Stimulated activated CD4-positive, alpha-beta T cell treated with anti-CD3 and anti-CD28 coated beads, Interleukin-15, amount 100 ng/mL, for 48 hours (primary cell): Measurements from ENCODE around the gene CCDC134.

Experiments used
- DNase-seq, 2 donors: peaks; one replicate each; pipeline ENCODE4 v3.0.0-alpha.2; 2020; ENCODE audit warnings: low read depth in 2 of 2

CCDC134 gene

DNA sequence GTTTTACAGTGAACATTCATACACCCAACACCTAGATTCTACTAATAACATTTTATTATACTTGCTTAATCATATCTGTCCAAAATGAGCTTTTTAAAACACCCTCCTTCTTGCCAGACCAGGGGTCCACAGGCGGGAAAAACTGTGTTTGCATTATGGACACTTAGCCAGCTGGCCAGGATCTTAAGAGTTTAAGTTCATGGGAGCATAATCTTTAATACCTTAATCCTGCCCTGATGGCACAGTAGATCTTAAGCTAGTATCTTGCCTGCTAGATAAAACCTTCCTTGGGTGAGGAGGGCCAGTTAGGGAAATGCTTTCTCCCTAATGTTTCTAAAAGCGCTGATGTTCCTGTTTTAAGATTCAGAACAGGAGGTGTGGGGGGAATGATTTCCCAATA, 13.1 kb upstream of the CCDC134 start:
- DNase-seq, result no peak

DNA sequence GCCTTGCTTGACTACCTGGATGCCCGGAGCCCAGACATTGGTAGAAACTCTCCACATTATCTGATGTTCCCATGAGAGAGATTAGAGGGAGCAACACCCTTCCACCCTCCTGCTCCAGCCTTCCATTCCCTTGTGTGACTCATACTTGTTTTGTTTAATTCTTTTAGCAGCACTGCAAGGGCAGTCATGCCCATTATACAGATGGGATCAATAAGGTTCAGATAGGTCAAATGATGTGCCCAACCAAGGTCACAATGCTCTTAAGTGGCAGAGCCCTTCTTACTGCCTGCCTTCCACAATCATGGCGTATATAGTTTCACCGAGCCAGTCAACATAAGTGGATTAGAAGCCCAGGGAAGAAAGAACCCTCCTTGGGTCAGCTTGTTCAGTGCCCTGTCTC, 6.6 kb upstream of the CCDC134 start:
- DNase-seq, result no peak

DNA sequence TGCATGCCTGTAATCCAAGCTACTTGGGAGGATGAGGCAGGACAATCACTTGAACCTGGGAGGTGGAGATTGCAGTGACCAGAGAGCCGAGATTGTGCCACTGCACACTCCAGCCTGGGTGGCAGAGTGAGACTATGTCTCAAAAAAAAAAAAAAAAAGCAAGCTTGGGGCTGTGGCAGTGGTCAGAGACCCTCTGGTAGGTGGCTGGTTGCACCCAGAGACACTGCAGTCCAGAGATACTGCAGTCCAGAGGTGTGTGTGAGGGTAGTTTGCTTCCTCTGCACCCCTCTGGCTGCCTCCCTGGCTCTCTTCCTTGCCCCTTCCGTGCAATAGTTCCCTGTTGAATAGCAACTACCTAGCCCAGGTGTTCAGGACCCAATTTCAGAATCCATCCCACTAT, 1.7 kb upstream of the CCDC134 start:
- DNase-seq, result no peak

DNA sequence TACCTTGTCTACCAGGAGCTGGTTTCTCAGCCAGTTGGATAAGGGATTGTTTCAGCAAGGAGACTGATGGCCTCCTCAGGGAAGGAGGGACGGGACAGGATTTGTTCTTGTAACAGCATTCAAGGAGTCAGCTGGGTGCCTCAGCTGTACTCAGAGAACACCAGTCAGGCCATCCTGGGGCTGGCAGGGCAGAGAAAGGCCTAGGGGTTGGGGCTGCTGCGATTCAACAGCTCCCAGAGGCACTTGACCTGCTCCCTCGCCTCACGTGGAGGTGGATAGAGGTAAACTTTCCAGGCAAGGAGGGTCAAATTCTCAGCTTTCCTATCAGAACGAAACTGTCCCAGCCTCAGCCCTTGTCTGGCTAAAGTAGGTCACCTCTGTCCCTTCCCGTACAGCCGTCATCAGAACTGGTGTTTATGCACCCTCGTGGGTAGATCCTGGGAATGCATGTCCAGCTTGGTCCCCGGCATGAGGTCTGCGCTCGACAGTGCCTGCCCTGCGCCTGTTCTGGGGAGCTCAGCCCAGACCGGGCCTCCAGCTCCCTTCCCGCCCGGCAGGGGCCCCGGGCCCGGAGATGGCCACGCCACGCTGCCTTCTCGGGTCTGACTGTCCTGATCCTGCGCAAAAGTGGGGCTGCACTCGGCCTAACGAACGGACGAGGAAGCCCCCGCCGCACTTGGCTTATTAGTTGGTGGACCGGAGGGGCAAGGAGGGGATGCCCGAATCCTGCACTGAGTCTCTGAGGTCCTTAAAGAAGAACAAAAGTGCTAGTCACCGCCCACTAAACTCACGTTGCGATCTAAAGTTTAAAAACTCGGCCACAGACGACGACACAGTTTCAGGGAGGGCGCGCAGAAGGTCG, 762 bp upstream of the CCDC134 start:
- peak in 1 of 2 donors; percentile 10 for DNase-seq

DNA sequence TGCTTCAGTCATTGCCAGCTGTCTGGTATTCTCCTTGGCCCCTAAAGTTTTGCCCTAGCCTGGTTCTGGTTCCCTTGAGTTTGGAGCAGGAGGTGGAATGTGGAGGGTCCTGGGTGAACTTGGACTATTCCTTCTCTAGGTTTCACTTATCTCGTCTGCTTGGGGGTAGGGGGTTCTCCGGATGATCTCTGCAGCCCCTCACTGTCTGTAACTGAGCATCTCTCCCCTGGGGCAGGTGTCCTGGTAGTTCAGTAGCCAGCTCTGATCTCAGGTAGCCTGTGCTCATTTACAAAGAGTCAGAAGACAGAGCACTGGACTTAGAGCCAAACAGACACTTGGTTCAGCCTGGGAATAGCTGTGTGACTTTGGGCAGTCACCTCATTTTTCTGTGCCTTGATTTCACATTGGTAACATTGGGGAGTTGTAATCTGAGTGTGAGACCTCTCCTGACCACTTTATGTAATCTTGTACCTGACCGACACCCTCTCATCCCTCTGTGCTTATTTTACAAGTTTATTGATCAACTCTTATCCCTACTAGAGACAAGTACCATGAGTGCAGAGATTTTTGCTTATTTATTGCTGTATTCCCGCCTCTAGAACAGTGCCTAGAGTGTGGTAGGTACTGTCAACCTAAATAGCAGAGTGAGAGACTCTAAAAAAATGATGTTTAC, 804 bp downstream of the CCDC134 start:
- no peak for DNase-seq

DNA sequence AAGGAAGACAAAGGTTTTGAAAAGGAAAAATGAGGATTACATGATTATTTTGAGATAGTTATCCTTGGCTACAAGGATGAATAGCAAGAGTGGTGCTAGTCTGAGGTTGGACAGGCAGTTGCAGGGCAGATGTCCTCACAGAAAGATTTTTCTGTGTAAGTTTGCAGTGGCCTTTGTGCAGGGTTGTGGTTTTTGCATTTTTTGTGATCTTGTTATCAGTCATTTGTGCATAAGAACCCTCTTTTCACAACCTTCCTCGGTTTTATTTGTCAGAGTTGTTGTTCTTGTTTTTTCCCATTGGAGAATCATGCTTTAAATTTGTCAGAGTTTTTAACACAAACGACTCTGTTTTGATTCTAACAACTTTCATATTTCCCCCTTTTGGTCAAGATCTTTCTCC, 1.4 kb downstream of the CCDC134 start:
- DNase-seq, result no peak

DNA sequence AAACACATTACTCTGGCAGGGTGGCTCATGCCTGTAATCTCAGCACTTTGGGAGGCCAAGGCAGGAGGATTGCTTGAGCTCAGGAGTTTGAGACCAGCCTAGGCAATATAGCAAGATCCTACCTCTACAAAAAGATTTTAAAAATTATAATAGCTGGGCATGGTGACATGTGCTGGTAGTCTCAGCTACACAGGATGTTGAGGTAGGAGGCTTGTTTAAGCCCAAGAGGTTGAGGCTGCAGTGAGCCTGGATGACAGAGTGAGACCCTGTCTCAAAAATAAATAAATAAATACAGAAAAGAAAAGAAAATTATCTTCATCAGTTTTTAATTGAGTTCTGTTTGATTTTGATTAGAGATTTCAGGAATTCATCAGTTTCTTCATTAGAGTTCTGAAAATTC, 5.2 kb downstream of the CCDC134 start:
- no peak for DNase-seq

DNA sequence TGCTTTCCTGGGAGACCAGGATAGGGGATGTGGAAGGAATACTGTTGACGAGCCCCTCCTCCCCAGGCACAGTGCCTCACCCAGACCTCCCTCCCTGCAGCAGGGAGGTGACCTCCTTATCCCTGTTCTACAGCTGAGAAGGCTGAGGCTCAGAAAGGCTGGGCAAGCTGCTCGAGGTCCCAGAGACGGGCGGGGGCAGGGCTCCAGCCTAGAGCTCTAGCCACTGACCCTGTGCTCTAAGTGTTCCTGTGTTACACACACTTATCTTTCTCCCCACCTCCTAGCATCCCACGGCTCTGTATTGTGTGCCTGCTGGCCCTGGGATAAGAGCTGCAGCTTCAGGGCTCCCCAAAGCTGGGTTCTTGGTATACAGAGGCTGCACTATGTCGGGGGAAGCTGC, 7.9 kb downstream of the CCDC134 start:
- no peak for DNase-seq

DNA sequence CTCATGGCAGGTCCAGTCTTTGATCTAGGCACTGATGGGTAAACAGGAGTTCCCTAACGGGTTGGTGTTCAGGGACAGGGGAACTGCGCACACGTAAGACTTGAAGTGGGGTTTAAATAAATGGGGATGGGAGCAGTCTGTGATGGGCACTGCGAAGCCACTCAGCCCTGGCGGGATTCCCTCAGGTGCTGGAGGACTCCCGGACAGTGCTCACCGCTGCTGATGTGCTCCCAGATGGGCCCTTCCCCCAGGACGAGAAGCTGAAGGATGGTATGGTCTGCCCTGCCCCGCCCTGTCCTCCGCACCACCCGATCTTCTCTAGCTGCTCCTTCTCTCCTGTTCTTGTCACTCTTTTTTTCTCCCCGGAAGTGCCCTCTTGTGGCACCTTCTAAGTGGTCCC, 9.5 kb downstream of the CCDC134 start:
- no peak for DNase-seq

DNA sequence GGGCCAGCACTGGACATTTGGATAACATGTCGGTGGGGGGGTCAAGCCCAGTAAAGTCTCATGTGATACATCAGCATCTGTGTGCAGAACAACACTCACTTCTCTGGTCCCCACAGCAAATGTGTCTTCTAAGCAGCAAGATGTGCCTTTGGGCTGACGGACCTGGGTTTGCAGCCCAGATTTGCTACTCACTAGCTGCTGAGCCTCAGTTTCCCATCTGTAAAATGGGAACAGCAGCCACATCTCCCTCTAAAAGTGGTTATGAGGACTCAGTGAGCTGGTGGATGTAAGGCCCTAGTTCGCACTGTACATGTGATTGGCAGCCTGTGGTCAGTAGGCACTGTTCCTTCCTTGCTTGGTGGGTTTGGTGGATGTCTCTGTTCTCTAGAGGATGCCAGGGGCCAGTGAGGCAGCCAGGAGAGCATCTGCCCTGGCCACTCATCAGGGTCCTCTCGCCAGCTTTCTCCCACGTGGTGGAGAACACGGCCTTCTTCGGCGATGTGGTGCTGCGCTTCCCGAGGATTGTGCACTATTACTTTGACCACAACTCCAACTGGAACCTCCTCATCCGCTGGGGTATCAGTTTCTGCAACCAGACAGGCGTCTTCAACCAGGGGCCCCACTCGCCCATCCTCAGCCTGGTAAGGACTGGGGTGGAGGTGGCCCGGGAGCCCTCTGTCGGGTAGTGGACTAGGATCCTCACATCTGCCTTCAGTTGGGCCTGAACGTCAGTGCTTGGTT, 12.5 kb downstream of the CCDC134 start:
- no peak for DNase-seq

DNA sequence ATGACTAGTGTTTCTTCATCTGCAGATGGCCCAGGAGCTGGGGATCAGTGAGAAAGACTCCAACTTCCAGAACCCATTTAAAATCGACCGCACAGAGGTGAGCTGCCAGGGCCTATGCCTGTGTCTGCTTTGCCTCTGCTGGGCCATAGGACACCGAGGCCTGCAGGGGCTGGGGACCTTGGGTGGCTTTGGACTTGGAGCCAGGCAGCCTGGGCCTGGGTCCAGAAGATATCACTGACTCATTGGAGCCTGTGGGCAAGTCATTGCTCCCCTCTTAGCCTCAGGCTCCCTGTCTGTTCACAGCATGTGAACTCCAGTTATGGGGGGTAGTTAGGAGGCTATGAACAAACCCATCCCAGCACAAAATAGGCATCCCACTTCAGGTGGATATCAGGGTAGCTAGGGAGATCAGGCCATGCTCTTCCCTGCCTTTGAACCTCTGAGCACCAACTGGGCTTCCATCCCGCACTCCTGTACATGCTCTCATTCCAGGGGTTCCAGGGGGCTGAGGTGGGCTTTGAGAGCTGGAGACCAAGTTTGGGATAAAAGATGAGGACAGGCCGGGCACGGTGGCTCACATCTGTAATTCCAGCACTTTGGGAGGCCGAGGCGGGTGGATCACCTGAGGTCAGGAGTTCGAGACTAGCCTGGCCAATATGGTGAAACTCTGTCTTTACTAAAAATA, 13.4 kb downstream of the CCDC134 start:
- no peak for DNase-seq

DNA sequence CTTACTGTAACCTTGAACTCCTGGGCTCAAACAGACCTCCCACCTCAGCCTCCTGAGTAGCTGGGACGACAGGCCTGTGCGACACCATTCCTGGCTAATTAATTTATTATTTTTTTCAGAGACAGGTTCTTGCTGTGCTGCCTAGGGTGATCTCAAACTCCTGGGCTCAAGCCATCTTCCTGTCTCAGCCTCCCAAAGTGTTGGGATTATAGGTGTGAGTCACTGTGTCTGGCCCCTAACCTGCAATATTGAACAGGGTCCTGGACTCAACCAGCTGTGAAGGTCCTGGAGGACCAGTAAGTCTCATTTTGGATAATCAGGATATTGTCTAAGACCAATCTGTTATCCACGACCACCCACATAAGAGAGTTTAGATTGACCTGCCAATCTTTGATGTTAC, 15.2 kb downstream of the CCDC134 start:
- no peak for DNase-seq

DNA sequence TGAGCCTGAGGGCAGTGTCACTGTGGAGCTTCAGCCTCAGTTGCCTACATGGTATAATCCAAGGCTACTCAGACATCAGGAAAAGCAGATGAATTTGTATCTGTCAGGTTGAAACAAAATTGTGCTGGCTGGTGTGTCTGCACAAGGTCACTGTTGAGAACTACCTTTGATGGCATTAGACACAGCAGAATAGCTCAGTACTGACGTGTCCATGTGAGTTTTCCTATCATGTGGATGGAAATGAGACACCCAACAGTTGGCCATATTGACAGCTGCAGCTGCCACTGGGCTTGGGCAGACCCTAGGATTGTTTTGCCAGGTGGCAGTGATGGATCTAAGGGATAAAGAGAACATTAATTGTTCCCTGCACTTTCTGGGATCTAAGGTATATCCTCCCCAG, 15.8 kb downstream of the CCDC134 start:
- DNase-seq, result no peak

DNA sequence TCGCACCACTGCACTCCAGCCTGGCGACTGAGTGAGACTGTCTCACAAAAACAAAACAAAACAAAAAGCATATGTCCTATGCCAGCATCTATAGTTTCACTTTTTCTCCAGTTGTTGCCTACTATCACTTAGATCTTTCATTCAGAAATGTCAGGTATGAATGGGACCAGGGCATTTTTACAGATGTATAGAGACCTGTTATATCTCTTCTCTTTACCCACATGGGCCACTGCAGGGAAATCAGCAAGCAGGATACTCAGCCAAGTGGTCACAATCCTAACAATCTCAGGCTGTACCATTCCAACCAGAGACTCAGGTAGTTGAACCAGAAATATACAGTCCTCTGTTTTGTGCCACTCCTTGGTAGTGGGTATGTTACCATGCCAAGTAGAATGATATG, 16.4 kb downstream of the CCDC134 start:
- DNase-seq, result no peak

DNA sequence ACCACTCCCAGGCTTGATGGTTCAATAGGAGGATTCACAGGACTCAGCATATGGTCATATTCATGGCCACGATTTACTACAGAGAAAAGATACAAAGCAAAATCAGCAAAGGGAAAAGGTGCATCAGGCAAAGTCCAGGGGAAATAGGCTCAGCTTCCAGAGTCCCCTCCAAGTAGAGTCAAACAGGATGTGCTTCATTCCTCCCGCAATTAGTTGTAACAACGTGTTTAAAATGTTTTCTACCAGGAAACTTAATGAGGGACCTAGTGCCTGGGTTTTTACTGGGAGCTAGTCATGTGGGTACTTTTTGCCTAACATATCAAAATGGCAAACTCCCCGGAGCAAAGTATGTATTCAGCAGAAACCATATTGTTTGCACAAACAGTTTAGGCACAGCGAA, 17.5 kb downstream of the CCDC134 start:
- DNase-seq, result no peak

DNA sequence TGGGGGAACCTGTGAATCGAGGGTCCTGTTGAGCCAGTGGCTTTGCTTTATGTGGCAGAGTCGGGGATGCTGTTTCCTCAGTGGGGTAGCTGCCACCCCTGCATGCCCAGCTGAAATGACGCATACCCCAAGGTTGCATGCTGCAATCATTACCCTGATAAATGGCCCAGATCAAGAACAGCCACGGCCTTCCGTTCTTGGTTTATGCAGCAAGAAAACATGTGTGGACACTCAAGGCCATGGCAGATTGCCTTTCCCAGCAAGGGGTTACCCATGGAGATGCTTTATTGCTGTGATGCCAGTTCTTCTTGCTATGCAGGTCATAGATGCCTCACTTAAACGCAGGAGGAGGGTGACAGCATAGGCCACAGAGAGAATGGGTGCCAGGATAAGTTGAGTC, 18.1 kb downstream of the CCDC134 start:
- no peak for DNase-seq

DNA sequence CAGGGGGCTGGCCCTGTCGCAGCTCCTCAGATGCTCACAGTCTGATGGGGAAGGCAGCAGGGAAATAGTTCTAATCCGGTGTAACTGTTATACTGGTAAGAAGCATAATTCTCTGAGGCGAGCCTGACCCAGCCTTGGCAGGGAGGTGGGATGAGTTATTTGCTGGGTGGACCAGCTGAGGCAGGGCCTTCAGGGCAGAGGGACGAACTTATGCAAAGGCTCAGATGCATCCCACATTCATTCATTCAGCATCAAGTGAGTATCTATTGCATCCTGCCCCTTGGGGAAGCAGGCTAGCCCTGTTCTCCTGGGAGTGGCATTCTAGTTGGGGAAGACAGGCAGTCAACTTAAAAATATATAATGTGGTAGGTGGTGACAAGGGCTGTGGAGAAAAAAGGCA, 18.8 kb downstream of the CCDC134 start:
- DNase-seq, result no peak

DNA sequence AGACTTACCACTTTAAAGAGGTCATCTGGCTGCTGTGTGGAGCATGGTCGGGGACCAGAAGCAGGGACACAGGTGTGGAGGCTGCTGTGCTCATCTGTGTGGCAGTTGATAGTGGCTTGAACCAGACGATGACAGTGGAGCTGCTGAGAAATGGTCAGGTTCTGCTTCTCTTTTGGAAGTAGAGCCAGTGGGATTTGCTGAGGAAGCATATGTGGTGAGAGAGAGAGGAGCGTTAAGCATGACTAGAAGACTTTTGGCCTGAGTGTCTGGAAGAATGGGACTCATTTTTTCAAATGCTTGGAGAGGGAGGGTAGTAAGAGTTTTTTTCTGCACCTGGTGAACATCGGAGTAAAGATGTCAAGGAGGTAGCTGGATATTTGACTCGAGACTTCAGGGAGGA, 20.0 kb downstream of the CCDC134 start:
- no peak for DNase-seq

DNA sequence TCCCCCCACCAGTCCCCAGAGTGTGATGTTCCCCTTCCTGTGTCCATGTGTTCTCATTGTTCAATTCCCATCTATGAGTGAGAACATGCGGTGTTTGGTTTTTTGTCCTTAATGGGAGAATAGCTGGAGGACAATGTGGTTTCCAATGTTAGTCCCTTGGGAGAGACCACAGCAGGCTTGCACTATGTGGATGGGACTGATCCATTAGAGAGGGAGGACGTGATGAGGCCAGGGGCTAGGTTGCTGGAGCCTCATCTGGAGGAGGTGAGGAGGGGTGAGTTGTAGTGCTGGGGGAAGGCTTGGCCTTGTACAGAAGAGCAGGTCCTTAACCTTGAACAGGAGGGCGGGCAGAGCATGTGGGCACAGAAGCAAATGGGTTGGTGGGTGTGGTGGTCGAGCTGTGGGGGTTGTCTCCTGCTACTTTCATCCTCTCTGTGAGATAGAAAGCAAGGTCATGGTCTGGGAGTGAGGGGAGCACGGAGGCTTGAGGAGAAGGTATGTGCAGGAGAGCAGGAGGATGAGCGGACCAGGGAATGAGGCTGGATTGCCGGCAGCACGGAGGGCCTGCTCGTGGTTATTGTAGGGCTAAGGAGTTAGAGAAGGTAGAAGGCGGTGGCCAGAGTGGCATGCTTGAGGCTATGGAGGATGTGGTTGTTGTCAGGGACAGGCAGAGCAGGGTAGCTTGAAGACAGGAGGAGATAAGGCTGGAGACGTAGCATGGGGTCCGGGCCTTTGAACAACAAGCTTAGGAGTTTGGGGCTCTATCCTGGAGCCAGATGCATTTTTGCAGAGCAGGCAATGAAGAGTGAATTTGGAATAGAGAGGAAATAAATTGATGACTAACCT, 21.2 kb downstream of the CCDC134 start:
- no peak for DNase-seq

DNA sequence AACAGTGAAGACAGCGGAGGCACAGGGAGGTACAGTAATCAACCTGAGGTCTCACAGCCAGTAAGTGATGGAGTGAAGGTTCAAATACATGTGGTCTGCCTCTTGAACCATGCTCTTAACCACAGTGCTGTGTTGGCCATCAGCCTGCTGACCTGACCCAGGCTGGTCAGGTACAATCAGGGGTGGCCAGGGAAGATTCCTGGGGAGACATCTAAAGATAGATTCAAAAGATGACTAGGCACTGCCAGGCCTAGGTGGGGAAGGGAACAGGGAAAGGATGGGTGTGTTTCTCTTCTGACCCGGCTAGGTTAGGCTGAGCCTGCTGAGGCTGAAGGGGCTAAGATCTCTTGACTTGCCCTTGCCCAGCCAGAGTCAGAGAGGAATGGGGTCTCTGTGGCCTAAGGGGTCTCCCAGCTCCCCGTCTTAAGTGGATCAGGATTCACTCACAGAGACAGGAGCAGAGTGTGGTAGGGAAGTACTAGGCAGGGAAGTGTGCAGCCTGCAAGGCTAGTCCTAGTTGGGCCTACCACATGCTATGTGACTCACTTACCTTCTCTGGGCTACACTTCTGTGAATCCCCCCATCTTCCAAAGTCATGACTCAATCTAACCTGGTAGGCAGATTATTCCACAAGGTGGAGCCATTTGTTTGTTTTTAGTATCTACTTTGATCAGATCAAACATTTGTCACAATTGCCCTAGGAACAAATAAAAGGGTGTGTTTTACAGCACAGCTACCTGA, 22.0 kb downstream of the CCDC134 start:
- peak in 1 of 2 donors; percentile 22 for DNase-seq

DNA sequence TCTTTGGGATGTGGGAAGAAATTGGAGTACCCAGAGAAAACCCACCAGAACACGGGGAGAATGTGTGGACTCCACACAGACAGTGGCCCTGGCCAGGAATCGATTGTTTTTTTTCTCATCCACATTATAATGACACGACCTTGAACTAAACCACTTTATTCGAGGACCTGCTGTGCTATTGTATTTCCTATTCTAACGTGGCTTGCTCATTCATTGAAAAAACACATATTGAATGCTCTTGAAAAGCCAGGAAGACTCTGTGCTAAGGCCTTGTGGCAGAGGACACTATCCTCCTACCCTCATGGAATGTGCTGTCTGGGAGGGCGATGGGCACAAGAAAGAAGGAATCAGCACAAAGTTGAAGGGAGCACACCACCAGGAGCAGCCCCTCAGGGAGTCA, 23.3 kb downstream of the CCDC134 start:
- no peak for DNase-seq
